SIG-M5 treated with dmso at 0.1 percent for 504 hours (cell line): ENCODE results near the gene MTFMT.
"Not testable (repeated sequence)": the region's sequence is repeated elsewhere in the genome, so short reads cannot be mapped to it uniquely, and the experiment has no call there.

Experiments
- DNase-seq: peaks from one replicate; lab custom pipeline; 2025; ENCODE audit not compliant: unreplicated experiment; lab: John Stamatoyannopoulos, UW

The MTFMT gene

DNA sequence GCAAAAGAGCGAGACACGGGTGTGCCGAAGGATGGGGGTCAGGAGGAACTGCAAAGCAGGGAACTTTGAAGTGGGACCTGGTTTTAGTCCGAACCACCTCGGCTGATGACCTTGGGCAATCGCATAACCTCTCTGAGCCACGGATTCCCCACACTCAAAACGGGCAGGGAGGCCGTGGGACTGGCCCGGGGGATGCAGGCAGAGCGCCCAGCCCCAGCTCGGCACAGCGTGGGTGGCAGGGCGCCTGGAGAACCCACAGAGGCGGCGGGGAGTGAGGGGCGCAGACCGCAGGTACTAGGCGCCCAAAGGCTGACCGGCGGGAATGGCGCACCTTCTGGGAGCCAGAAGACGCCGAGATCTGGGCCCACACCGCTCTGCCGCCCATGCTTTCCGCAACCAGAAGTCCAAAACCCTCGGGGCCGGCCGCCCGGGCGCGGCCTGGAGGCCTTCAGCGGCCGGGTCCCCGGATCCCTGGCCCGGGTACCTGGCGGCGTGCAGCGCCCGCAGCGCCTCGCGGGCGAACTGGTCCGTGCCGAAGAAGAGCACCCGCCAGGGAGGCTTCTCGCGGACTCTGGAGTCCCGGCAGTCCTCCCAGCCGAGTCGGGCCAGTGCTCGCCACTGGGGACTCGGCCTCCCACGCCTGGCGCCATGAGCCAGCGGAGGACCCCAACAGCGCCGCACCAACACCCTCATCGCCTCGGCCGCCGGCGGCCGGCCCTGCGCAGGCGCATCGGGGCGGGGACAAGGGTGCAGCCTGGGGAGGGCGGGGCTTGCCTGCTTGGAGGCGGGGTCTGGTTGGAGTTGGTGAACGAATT is at the start of gene MTFMT:
MTFMT (minus strand) TSS at position 719 of the 815 bp plus-strand sequence; CDS start at position 693, 26 bp downstream.
- DNase-seq, result peak; percentile 66

GRCh38 chr15:65077981-65078352 is 48.5 kb upstream of the MTFMT start:
- DNase-seq, result no peak

DNA sequence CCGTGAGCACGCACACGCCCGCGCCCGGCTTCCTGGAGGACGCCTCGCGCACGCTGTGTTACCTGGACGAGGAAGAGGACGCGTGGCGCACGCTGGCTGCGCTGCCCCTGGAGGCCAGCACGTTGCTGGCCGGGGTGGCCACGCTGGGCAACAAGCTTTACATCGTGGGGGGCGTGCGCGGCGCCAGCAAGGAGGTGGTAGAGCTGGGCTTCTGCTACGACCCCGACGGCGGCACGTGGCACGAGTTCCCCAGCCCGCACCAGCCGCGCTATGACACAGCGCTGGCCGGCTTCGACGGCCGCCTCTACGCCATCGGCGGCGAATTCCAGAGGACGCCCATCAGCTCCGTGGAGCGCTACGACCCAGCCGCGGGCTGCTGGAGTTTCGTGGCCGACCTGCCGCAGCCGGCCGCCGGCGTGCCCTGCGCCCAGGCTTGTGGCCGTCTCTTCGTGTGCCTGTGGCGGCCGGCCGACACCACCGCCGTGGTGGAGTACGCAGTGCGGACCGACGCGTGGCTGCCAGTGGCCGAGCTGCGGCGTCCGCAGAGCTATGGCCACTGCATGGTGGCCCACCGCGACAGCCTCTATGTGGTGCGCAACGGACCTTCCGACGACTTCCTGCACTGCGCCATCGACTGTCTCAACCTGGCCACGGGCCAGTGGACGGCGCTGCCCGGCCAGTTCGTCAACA is 48.0 kb upstream of the MTFMT start:
- DNase-seq, result no peak

DNA sequence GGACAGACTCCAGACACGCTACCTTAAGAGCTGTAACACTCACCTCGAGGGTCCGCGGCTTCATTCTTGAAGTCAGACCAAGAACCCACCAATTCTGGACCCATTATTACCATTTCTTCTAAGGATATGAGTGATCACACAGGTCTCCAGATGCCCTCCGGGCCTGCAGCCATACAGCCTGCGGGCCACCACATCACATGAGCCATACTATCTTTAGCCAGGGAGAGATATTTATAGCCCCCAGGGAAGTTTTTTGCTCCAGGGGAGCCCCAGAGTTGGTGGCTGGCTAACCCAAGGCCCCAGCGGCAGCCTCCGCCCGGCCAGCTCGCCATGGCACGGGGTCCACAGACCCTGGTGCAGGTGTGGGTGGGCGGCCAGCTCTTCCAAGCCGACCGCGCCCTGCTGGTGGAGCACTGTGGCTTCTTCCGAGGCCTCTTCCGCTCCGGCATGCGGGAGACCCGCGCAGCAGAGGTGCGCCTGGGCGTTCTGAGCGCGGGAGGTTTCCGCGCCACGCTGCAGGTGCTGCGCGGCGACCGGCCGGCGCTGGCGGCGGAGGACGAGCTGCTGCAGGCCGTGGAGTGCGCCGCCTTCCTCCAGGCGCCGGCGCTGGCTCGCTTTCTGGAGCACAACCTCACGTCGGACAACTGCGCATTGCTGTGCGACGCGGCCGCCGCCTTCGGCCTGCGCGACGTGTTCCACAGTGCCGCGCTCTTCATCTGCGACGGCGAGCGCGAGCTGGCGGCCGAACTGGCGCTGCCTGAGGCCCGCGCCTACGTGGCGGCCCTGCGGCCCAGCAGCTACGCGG is 47.2 kb upstream of the MTFMT start, which contains the start of gene KBTBD13:
KBTBD13 (plus strand) TSS at position 261 of the 805 bp plus-strand sequence; CDS start at position 331, 70 bp downstream.
- no peak for DNase-seq

DNA sequence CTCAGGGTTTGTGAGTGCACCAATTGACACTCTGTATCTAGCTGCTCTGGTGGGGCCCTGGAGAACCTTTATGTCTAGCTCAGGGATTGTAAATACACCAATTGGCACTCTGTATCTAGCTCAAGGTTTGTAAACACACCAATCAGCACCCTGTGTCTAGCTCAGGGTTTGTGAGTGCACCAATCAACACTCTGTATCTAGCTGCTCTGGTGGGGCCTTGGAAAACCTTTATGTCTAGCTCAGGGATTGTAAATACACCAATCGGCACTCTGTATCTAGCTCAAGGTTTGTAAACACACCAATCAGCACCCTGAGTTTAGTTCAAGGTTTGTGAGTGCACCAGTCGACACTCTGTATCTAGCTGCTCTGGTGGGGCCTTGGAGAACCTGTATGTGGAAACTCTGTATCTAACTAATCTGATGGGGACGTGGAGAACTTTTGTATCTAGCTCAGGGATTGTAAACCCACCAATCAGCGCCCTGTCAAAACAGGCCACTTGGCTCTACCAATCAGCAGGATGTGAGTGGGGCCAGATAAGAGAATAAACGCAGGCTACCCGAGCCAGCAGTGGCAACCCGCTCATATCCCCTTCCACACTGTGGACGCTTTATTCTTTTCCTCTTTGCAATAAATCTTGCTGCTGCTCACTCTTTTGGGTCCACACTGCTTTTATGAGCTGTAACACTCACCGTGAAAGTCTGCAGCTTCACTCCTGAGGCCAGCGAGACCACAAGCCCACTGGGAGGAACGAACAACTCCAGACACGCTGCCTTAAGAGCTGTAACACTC is 46.4 kb upstream of the MTFMT start:
- not testable (repeated sequence) for DNase-seq

GRCh38 chr15:65074946-65075345 is 45.5 kb upstream of the MTFMT start:
- not testable (repeated sequence) for DNase-seq

DNA sequence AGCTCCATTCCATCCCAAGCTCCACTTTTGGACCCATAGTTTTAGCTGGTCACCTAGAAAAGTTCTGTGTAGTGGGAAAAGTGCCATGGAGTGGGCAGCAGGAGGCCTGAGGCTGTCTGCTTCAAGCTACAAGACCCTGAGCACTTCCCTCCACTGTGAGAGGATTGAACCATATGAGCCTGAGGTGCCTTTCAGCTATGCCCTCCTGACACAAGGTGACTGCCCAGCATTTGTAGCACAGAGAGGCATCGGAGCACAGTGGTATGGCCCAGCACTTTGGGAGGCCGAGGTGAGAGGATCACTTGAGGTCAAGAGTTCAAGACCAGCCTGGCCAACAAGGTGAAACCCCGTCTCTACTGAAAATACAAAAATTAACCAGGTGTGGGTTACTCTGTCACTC is 43.2 kb upstream of the MTFMT start:
- no peak for DNase-seq

DNA sequence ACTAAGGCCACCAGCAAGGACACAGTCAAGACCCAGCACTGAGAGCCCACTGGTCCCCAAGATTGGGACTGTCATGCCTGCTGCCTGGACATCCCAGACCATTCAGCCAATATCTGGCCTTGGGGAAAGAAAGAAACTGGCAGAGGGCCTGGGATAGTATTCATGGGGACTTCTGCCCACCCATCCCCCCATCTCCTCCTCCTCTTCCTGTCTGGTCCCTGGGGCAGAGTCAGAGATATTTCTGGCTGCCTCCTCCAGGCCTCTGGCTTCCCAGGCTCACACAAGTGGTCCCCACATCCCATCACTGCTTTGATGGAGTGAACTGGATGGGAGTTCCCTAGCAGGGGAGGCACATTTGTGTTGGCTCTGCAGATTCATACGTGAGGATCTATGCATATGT is 42.6 kb upstream of the MTFMT start:
- no peak for DNase-seq

GRCh38 chr15:65071381-65071811 is 42.0 kb upstream of the MTFMT start:
- DNase-seq, result no peak

GRCh38 chr15:65069779-65070546 is 40.5 kb upstream of the MTFMT start:
- no peak for DNase-seq

GRCh38 chr15:65069179-65069578 is 39.7 kb upstream of the MTFMT start:
- no peak for DNase-seq

GRCh38 chr15:65068403-65068788 is 39.0 kb upstream of the MTFMT start:
- no peak for DNase-seq

- DNase-seq, result no peak
Observed at GRCh38 chr15:65067645-65068402, 38.4 kb upstream of the MTFMT start, which contains the start of gene RASL12. TSS of gene RASL12 (minus strand) at chr15:65067991. CDS start at chr15:65067835, 156 bp downstream.

DNA sequence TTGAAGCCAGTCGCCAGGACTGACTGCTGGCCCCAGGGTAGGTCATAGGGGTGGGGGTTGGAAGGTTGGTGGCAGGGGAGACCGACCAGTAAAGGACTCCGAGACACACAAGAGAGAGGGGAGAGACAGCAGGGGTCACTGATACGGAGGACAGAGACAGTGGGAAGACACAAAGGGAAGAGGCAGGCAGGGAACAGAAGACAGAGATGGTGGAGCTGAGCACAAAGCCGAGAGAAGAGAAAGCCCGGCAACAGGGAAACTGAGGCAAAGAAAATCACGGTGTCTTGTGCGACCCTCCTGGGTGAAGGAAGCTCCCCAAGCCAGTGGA is 37.8 kb upstream of the MTFMT start:
- no peak for DNase-seq

- DNase-seq, result no peak
Observed at GRCh38 chr15:65066635-65067316, 37.3 kb upstream of the MTFMT start.

GRCh38 chr15:65066001-65066634 is 36.7 kb upstream of the MTFMT start:
- DNase-seq, result no peak

DNA sequence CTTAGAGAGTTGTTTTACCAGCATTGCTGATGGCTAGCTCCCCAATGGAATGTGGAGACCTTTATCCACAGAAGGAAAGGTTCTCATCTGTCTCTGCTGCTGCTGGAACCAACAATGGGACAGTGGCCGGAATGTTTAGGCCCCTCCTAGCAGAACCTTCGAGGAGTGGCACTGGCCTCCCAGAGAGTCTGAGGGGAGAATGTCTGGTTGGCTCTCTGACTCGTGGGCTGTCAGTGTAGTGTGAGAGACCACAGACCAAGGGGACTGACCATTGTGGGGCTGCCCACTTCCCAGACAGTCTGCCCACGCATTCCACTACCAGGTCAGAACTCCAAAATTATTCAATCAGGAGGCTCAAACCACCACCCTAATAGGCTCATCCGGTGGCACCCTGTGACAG is 33.3 kb upstream of the MTFMT start:
- DNase-seq, result no peak

GRCh38 chr15:65062061-65062460 is 32.6 kb upstream of the MTFMT start:
- peak; percentile 26 for DNase-seq
